Lower leg skin (tissue), 4 donors: ENCODE data around the gene RAD9B. TPM values are rescaled to one million over a fixed set of nuclear protein-coding genes. Genes with fewer than 3 reads are reported as not detected.
A peak's percentile ranks its signal among the peaks of the same experiment; 100 is the strongest.
"Not testable (repeated sequence)": the region's sequence is repeated elsewhere in the genome, so short reads cannot be mapped to it uniquely, and the experiment has no call there.

Experiments
- DNase-seq, 2 donors: peaks; one replicate each; pipeline ENCODE4 v3.0.0-alpha.2; 2019; ENCODE audit warnings: low spot score in 2 of 2
- H3K4me3 ChIP-seq: fragments of 200-600 bp; sonication (generic); 2 replicates; pipeline ENCODE4 v1.5.1; 2017; ENCODE audit warnings: mild to moderate bottlenecking, low read depth; ENCODE audit not compliant: poor library complexity, severe bottlenecking
- CTCF ChIP-seq, 3 donors: fragments of 450-650 bp; IDR thresholded peaks; one replicate each; pipeline ENCODE4 v1.5.1; 2016; ENCODE audit warnings: antibody characterized with exemption in 3 of 3, mild to moderate bottlenecking in 3 of 3, moderate library complexity in 2 of 3
- POLR2A ChIP-seq, 2 donors: fragments of 450-650 bp; IDR thresholded peaks; one replicate each; pipeline ENCODE4 v1.6.1; 2016 to 2017; ENCODE audit warnings: antibody characterized with exemption in 2 of 2, mild to moderate bottlenecking in 1 of 2, moderate library complexity in 1 of 2
- WGBS, 2 donors: methylation state at CpG; one replicate each; pipeline ENCODE4 v1.1.5; 2018; 5-methylcytosine and 5-hydroxymethylcytosine counted together
- intact Hi-C: fragments of 100-400 bp; cut with DNase I; formaldehyde crosslinking; loops from one replicate; pipeline ENCODE4 v1.15.0; 2023; ENCODE audit warnings: low total_unique reads
- total RNA-seq, 4 donors: library from RNA; depleted of rRNA; stranded (reverse); fragments of >200 nt; gene quantifications; one replicate each; pipeline ENCODE4 v1.1.0, GENCODE V29; 2016

Gene RAD9B
- total RNA-seq, 4 donors from 2014 or later = 0.49 to 1.0 (median 0.63) TPM; not detected in 1

DNA sequence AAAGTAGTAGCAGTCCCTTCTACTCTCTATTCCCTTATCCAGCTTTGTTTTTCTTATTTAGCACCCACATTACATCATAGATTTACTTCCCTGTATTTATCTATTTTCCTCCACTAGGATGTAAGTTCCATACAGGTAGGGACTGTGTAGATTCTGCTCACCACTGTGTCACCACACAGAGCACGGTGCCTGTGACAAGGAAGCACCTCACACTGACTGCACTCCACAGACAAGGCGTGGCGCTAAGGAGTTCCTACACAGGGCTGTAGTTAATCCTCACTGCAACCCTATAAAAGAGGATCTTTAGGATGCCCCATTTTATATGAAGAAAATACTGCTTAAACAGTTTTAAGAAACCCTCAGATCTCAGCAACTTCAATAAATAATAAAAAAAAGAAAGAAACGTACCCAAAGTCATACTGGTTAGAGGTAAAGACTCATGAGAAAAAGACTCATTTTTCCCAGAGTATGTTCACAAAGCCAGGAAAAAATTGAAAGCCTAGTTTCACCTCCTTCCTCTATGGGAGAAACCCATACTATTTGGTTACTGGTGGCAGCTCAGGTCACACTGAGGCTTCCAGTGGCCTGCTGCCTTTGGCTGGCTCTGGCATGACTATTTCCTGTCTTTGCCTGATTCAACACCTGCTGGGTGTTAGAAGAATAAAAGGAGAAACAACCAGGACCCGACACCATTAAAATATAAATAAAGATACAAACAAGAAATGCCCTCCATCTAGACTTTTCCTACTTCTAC, 36.9 kb downstream of the RAD9B start:
- 81 to 91% methylated on average over 5 of the region's 5 CpGs for WGBS, 2 donors
- H3K4me3 ChIP-seq = no peak overlapping the region
- TF ChIP-seq POLR2A (IDR thresholded peaks at IDR 0.05) (no peak), CTCF (IDR thresholded peaks at IDR 0.05) (no peak)
- intact Hi-C loops = no loop called here
- no peak for DNase-seq

- TF ChIP-seq POLR2A (IDR thresholded peaks at IDR 0.05) (no peak), CTCF (IDR thresholded peaks at IDR 0.05) (no peak)
- intact Hi-C loops = no loop called here
- DNase-seq = no peak
- WGBS, 2 donors = 85 to 91% methylated on average over 8 of the region's 8 CpGs
- no peak overlapping the region for H3K4me3 ChIP-seq
Observed at GRCh38 chr12:110540048-110540447, 37.9 kb downstream of the RAD9B start.

DNA sequence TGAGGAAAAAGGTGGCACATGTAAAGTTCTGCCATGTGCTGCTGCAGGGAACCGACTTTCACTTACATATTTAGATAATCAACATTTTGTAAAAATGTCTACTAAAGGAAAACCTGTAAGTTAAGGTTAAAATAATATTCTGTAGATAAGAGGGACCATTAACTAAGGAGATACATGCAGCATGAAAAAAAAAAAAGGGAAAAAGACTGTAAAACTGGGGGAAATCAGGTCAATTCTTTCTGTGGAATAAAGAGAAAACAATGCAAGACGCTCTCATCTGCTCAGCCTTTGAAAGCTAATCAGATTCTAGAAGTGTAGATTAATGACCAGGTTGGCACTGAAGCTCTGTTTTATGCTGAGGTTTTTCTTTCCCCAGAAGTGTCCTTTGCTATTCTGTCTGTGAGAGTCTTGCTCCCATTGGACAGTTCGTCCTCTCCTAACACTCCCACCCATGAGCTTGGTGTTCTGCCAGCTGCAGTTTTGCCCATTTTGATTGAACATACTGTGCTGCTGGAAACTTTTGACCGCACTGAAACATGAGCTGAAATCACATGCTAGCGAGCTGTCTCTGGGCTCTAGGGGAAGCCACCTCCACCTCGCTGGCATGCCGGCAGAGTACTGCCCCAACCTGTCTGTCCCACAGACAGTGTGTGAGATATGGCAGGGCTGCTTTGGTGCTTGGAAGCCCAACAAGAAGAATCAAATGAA, 41.3 kb downstream of the RAD9B start:
- peak; percentile 97 to 98 for DNase-seq
- 13 to 25% methylated on average over 7 of the region's 7 CpGs for WGBS, 2 donors
- H3K4me3 ChIP-seq = no peak overlapping the region
- intact Hi-C loops = no loop called here
- TF ChIP-seq POLR2A (IDR thresholded peaks at IDR 0.05) (no peak), CTCF (IDR thresholded peaks at IDR 0.05) (no peak)

- 46 to 58% methylated on average over 4 of the region's 4 CpGs for WGBS, 2 donors
- no peak for DNase-seq
- TF ChIP-seq POLR2A (IDR thresholded peaks at IDR 0.05) (no peak), CTCF (IDR thresholded peaks at IDR 0.05) (no peak)
- intact Hi-C loops = no loop called here
- H3K4me3 ChIP-seq = no peak overlapping the region
Observed at GRCh38 chr12:110543965-110544364, 41.8 kb downstream of the RAD9B start.

GRCh38 chr12:110545259-110545658, 43.1 kb downstream of the RAD9B start:
- H3K4me3 ChIP-seq, DNase-seq, intact Hi-C loops: not testable (repeated sequence)
- 48 to 74% methylated on average over 4 of the region's 4 CpGs for WGBS, 2 donors

DNA sequence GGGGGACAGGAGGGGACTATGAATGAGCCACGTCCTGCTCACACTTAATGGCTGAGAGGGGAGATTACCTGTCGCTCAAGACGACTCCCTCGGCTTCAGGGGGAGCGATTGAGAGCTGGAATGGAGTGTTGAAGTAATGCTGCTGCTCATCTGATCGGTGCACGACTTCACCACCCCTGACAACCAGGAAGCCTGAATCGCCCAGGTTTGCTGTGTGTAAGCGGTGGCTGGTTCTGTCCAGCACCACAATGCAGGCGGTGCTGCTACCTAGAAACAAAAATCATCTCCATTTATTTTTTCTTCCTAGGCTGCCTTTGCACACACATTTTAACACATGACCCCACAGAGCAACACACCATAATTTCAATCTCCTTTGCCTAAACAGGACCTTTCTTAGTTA, 43.7 kb downstream of the RAD9B start:
- WGBS, 2 donors = 74 to 84% methylated on average over 10 of the region's 10 CpGs
- TF ChIP-seq CTCF (IDR thresholded peaks at IDR 0.05) (no peak), POLR2A (IDR thresholded peaks at IDR 0.05) (no peak)
- intact Hi-C loops = no loop called here
- no peak overlapping the region for H3K4me3 ChIP-seq
- DNase-seq = no peak
